Inflammatory macrophage treated with lipopolysaccharide for 1 hour (primary cell): ENCODE measurements around the gene TTC39B.

Experiments
- DNase-seq, 2 donors: peaks; one replicate each; pipeline ENCODE4 v3.0.0-alpha.2; 2020 to 2022

The TTC39B gene

GRCh38 chr9:15115702-15116101, 191.3 kb downstream of the TTC39B start:
- no peak for DNase-seq

- no peak for DNase-seq
Observed at GRCh38 chr9:15115041-15115440, 192.0 kb downstream of the TTC39B start.
